Osteocyte (in vitro differentiated cells): Measurements from ENCODE around the gene IRF8. TPM values are rescaled to one million over a fixed set of nuclear protein-coding genes. Genes with fewer than 3 reads are reported as not detected.

ENCODE experiments used
- DNase-seq: peaks from one replicate; pipeline ENCODE4 v3.0.0; 2021; ENCODE audit warnings: mixed read lengths; ENCODE audit not compliant: unreplicated experiment; ENCODE audit errors: extremely low spot score
- H3K27ac Mint-ChIP-seq: one replicate; pipeline ENCODE4 v1.8.0; 2021; ENCODE audit warnings: mild to moderate bottlenecking, mixed read lengths; ENCODE audit not compliant: unreplicated experiment
- H3K27me3 Mint-ChIP-seq: one replicate; pipeline ENCODE4 v1.8.0; 2021; ENCODE audit warnings: mixed read lengths; ENCODE audit not compliant: unreplicated experiment
- H3K36me3 Mint-ChIP-seq: one replicate; pipeline ENCODE4 v1.8.0; 2021; ENCODE audit warnings: mixed read lengths; ENCODE audit not compliant: unreplicated experiment
- H3K4me1 Mint-ChIP-seq: one replicate; pipeline ENCODE4 v1.8.0; 2021; ENCODE audit warnings: mixed read lengths; ENCODE audit not compliant: unreplicated experiment
- H3K4me3 Mint-ChIP-seq: one replicate; pipeline ENCODE4 v1.8.0; 2021; ENCODE audit warnings: mild to moderate bottlenecking, moderate library complexity, mixed read lengths; ENCODE audit not compliant: unreplicated experiment
- H3K9me3 Mint-ChIP-seq: one replicate; pipeline ENCODE4 v1.8.0; 2021; ENCODE audit warnings: mixed read lengths; ENCODE audit not compliant: unreplicated experiment
- total RNA-seq: library from RNA; stranded (reverse); gene quantifications from 2 replicates; pipeline ENCODE4 v1.2.1, GENCODE V29; 2021
- TF ChIP-seq, protein P1 (sequence below): fragments of 200-600 bp; sonication (generic); IDR thresholded peaks from 2 replicates; pipeline ENCODE4 v1.5.0; 2021; ENCODE audit warnings: antibody characterized with exemption, mild to moderate bottlenecking, moderate library complexity

Gene IRF8
- total RNA-seq, 1 donor from 2014 or later = not detected

DNA sequence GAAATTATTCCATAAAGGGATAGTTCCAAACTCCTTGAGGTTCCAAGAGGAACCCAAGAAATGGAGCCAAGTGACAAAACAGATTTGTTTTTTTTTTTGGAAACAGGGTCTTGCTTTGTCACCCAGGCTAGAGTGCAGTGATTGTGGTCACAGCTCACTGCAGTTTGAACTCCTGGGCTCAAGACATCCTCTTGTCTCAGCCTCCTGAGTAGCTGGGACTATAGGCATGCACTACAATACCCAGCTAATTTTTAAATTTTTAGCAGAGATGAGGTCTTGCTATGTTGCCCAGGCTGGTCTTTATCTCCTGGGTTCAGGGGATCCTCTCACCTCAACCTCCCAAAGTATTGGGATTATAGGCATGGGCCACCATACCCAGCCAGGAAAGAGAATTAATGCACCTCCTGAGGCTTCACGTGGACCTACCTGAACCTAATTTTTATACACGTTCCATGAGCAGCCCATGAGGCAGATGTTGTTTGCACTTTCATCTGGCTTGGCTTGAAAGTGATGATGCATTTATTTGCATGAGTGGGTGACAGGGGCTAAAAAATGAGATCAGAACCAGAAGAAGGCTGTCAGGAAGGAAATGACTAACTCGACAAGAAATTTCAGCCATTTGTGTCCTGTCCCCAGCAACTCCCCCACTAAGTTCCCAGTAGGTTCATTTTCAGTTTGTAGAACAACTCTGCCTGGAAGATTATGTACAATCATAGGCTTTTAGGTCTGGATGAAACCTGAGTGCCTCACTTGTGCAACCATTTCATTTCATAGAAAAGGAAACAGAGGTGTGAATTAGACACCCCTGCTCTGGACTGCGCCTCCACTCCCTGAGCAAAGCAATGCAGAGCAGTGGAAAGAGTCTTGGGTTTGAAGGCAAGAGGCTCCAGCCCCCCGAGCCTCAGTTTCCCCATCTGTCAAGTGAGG is 10.3 kb upstream of the IRF8 start:
- no peak for DNase-seq
- H3K4me1 Mint-ChIP-seq = peaks cover 8% of the 10 kb centered on the region
- TF ChIP-seq, protein P1, sequence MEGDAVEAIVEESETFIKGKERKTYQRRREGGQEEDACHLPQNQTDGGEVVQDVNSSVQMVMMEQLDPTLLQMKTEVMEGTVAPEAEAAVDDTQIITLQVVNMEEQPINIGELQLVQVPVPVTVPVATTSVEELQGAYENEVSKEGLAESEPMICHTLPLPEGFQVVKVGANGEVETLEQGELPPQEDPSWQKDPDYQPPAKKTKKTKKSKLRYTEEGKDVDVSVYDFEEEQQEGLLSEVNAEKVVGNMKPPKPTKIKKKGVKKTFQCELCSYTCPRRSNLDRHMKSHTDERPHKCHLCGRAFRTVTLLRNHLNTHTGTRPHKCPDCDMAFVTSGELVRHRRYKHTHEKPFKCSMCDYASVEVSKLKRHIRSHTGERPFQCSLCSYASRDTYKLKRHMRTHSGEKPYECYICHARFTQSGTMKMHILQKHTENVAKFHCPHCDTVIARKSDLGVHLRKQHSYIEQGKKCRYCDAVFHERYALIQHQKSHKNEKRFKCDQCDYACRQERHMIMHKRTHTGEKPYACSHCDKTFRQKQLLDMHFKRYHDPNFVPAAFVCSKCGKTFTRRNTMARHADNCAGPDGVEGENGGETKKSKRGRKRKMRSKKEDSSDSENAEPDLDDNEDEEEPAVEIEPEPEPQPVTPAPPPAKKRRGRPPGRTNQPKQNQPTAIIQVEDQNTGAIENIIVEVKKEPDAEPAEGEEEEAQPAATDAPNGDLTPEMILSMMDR = no peak
- peaks cover 23% of the 10 kb centered on the region for H3K27me3 Mint-ChIP-seq
- no peaks in the 10 kb centered on the region for H3K9me3 Mint-ChIP-seq
- no peak overlapping the region for H3K4me3 Mint-ChIP-seq
- H3K36me3 Mint-ChIP-seq = no peaks in the 10 kb centered on the region
- no peak overlapping the region for H3K27ac Mint-ChIP-seq

DNA sequence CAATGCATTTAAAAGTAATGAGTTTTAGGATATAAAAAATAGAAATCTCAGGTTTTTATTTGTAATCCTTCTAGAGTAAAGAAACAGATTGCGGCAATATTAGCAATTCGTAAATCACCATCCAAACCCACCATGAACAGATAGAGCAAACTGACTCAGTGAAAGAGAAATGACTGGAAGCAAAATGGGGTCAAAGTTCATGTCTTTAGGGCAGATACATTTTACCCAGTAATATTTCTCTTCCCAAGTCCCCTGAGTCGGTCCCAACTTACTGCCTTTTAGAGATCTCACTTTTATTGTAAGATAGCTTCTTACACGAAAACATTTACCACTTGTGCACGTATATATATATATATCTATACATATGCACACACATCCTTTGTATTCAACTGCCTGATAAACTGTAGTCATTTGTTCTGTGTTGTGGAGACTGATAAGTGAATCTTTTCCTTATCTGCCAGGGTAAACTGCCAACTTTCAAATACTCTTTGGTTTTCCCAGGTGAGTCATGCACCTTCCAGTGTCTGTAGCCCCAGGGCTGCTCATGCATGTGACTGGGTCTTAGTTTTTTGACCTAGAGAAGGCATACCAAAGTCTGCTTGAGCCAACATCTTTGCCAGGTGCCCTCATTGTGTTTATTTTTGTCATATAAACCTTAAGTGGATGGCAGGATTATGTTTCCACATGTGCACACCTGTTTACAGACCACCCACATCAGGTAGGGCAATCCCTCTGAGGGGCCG is 7.8 kb upstream of the IRF8 start:
- Mint-ChIP-seq H3K9me3 (no peaks in the 10 kb centered on the region), H3K27ac (no peak overlapping the region), H3K4me3 (no peak overlapping the region), H3K27me3 (peaks cover 31% of the 10 kb centered on the region), H3K36me3 (no peaks in the 10 kb centered on the region), H3K4me1 (peaks cover 8% of the 10 kb centered on the region)
- TF ChIP-seq, protein P1 = no peak
- DNase-seq = no peak

DNA sequence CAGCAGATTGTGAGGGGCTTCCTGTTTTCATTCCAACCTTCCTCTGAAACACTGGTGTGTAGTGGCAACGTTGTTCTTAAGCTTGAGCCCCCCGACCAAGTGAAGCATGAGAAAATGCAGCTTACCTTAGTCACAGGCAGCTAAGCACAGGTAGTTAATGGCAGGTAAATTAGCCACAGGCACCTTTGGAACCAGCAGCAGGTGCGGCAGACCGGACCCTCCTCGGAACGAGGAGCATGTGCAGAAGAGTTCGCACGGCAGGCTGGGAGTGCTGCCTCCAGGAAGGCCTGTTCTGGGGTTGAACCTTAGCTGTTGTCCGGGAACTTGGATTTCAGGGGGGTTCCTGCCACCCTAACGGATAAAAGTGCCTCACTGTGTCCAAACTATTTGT is 7.2 kb upstream of the IRF8 start:
- no peak for DNase-seq
- no peaks in the 10 kb centered on the region for H3K36me3 Mint-ChIP-seq
- TF ChIP-seq, protein P1 = no peak
- peaks cover 8% of the 10 kb centered on the region for H3K4me1 Mint-ChIP-seq
- no peaks in the 10 kb centered on the region for H3K9me3 Mint-ChIP-seq
- H3K27me3 Mint-ChIP-seq = peaks cover 33% of the 10 kb centered on the region
- no peak overlapping the region for H3K27ac Mint-ChIP-seq
- no peak overlapping the region for H3K4me3 Mint-ChIP-seq

DNA sequence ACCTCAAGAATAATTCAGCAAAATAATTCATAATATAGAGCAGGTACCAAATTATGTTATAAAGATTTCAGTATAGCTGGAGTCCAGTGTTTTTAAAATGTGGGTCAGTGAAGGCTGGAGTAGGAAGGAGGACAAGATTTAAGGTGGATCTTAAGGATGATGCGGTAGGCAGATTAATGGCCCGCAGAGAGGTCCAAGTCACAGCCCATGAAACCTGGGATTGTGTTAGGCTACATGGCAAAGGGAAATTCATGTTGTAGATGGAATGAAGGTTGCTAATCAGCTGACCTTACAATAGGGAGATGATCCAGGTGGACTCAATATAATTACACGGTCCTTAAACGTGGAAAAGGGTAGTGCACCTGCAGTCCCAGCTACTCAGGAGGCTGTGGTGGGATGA is 6.2 kb upstream of the IRF8 start:
- no peak overlapping the region for H3K27ac Mint-ChIP-seq
- peaks cover 8% of the 10 kb centered on the region for H3K4me1 Mint-ChIP-seq
- H3K27me3 Mint-ChIP-seq = peaks cover 43% of the 10 kb centered on the region
- DNase-seq = no peak
- TF ChIP-seq, protein P1 = no peak
- no peaks in the 10 kb centered on the region for H3K9me3 Mint-ChIP-seq
- no peaks in the 10 kb centered on the region for H3K36me3 Mint-ChIP-seq
- H3K4me3 Mint-ChIP-seq = no peak overlapping the region

DNA sequence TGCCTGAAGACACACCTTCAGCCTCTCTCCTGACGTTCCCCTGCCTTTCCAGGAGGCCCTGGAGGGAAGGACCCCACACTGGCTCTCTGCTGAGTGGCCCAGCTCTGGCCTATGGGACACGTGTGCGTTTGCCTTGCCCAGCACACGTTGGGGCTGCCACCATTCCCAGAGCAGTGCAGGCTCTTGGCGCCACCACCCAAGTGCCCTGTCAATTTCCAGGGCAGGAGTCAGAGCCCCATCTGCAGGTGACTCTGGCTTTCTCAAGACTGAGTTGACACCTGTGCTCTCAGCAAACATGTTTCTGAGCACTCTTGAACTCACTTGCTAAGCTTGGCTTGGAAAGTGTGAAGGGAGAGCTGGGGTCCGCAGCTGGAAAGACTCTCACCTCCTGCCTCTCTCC is 4.7 kb upstream of the IRF8 start:
- Mint-ChIP-seq H3K36me3 (no peaks in the 10 kb centered on the region), H3K4me1 (peaks cover 7% of the 10 kb centered on the region), H3K9me3 (no peaks in the 10 kb centered on the region), H3K27ac (no peak overlapping the region), H3K27me3 (peaks cover 52% of the 10 kb centered on the region), H3K4me3 (no peak overlapping the region)
- TF ChIP-seq, protein P1 = no peak
- no peak for DNase-seq
